GM18870 (cell line): ENCODE measurements around the gene FAM184B.
A peak's percentile ranks its signal among the peaks of the same experiment; 100 is the strongest.

ENCODE experiments used
- ATAC-seq: cut with Tn5 transposase; IDR thresholded peaks from one replicate; pipeline ENCODE4 v1.9.1; 2021; ENCODE audit warnings: moderate library complexity; ENCODE audit not compliant: unreplicated experiment

FAM184B gene

GRCh38 chr4:17781300-17782287, at the start of gene FAM184B:
FAM184B (minus strand) TSS chr4:17781621; CDS start chr4:17781299, 322 bp downstream.
- ATAC-seq: no peak

DNA sequence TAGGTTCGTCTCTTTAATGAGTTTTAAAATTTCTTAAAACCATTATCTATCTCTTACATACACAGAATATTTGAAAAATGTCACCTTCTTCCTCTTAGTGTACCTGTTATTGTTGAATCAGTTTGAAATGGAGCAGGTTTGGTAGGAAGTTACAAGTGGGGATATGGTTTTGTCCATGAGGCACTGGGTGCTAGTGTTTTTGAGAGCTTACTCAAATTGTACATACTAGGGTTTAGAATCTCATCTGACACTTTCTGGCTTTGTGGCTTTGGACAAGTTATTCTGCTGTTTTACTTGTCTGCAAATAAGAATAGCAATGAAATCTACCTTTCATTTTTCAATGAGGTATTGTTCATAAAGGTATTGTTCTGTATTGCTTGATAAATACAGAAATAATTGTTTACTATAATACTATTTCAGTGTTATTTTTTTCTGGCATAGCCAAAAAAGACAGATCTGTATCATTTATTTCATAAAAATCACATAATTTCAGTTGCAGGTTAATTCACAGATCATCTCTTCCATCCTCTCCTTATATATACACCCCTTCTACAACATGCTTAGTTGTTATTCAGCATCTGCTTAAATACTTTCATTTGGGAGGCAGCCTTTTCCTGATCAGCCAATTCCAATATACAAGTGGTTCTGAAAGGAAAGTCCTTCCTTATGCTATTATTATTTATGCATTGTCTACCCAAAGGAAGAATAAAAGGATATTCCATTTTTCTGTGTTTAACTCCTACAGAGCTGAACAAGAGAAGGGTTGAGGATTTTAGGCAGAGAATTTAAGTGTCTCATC, 42.6 kb upstream of the FAM184B start:
- no peak for ATAC-seq

DNA sequence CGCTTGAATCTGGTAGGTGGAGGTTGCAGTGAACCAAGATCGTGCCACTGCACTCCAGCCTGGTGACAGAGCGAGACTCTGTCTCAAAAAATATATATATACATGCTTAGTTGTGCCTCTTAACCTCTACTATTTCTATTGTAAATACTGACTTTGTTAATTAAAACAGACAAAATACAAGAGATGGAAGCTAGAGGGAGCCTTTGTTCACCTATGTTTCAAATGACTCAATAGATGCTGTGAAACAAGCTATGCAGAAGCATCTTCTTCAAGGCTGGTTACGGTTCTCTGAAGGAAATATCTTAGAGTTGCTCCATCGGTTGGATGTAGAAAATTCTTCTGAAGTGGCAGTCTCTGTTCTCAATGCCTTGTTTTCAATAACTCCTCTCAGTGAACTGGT, 35.6 kb upstream of the FAM184B start:
- ATAC-seq: peak; percentile 79

GRCh38 chr4:17816142-17816541, 34.7 kb upstream of the FAM184B start:
- no peak for ATAC-seq

GRCh38 chr4:17814140-17814539, 32.7 kb upstream of the FAM184B start:
- ATAC-seq: no peak

DNA sequence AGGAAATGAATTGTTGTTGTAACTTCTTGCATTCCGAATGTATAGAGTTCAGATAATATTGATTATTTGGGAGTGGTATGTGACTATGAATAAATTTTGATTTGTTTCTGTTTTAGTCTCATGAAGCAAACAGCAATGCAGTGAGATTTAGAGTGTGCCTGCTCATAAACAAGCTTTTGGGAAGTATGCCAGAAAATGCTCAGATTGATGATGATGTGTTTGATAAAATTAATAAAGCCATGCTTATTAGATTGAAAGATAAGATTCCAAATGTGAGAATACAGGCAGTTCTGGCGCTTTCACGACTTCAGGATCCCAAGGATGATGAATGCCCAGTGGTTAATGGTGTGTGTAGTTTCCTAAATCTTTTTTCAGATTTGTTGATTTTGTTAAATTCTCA, 31.4 kb upstream of the FAM184B start:
- ATAC-seq: no peak

GRCh38 chr4:17812125-17812524, 30.7 kb upstream of the FAM184B start:
- no peak for ATAC-seq

- ATAC-seq: peak; percentile 22
Measured at GRCh38 chr4:17811078-17811603, 29.7 kb upstream of the FAM184B start.

DNA sequence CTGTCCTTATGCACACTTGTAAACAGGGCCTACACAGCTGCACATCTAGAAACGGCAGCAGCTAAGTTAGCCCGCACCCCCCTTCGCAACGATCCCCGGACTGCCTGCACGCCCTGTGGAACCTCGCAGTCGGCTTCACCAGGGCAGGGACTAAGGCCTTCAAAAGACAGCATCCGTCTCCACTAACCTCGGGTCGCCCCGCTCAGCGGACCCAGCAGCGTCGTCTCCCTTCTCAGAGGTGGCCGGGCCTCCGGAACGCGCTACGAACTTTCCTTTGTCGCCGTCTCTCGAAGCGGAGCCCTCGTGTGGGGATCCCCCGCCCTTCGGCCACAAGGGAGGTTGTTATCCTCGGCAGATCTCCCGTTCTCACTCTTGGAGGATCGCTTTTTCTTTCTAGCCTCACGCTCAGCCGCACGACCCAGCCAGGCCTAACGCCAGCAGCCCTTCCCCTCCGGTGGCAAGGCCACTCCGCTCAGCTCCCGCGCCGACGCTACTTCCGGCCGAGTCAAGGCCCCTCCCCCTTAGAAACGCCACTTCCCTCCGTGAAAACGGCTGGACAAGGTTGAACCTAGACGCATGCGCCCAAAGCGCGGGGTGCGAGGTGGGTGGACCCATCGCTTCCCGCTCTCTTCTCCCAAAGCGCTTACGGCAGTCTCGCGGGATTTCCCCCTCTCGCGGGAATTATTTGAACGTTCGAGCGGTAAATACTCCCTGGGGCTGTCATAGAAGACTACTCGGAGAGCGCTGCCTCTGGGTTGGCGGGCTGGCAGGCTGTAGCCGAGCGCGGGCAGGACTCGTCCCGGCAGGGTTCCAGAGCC, 29.0 kb upstream of the FAM184B start, which contains the start of the genes DCAF16 and NCAPG:
Gene DCAF16, minus strand, starts transcription at position 498 of the 818 bp plus-strand sequence. CDS start 6,616 bp downstream, outside the sequence.
Gene NCAPG, plus strand, starts transcription at position 720 of the 818 bp plus-strand sequence. CDS start 99 bp downstream, outside the sequence.
- peak; percentile 86 for ATAC-seq

- ATAC-seq: no peak
Measured at GRCh38 chr4:17809667-17810066, 28.2 kb upstream of the FAM184B start.

GRCh38 chr4:17807446-17807845, 26.0 kb upstream of the FAM184B start:
- ATAC-seq: no peak

- ATAC-seq: no peak
Measured at GRCh38 chr4:17805580-17806155, 24.2 kb upstream of the FAM184B start.

DNA sequence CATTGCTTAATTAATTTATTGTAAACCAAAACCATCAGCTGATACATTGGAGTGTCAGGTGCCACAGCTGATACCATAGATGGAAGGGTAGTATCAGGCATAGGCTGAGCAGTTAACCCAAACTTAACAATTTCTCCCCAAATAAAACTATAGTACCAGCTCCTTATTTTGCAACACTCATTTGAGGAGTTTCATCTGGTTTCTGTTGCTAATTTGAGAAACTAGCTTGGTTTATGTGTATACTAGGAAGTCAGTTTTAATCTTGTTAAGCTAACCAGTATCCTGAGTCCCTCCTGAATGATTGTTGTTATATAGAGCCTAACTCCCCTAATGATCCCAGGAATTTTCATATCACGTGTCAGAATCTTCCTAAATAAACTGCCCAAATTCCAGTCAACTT, 16.4 kb upstream of the FAM184B start:
- peak; percentile 54 for ATAC-seq

GRCh38 chr4:17794730-17795129, 13.3 kb upstream of the FAM184B start:
- no peak for ATAC-seq

- no peak for ATAC-seq
Measured at GRCh38 chr4:17788956-17789355, 7.5 kb upstream of the FAM184B start.

- ATAC-seq: no peak
Measured at GRCh38 chr4:17787315-17787714, 5.9 kb upstream of the FAM184B start.

DNA sequence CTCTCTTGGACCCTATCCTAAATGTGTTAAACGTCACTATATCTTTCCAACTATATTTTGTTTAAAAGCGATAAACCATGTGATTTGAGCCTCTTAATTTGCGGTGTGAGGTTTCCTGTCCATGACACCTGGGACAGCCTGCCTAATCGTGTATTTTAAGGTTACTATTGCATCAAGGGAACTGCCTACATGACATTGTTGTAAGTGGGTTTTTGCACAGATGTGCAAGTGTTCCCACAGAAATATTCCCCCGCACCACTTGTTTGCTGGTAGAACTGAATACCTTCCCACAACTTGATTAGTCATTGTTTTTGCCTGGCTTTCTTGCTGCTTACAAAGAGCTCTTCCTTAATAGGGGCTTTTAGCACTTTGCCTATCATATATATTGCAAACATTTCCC, 5.1 kb upstream of the FAM184B start:
- no peak for ATAC-seq

DNA sequence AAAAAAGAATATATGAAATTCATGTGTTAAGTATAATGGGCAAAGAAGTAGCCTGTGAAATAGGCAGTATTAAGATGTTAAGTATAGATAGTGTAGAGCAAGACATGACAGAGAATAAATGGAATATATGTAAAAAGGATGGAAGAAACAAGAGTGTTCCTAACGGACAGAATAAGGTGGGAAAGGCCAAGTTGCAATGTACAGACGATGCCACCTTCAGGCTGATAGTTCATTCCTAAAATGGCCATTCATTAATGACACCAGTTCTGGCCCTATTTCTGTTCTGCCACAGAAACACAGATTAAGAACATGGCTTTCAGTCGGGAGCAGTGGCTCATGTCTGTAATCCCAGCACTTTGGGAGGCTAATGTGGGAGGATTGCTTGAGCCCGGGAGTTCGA, 4.4 kb upstream of the FAM184B start:
- ATAC-seq: no peak

- ATAC-seq: no peak
Measured at GRCh38 chr4:17780501-17781299, 721 bp downstream of the FAM184B start.
